Cardiac muscle cell (in vitro differentiated cells and primary cell): ENCODE results near the gene KIRREL3. TPM values are rescaled to one million over a fixed set of nuclear protein-coding genes. Genes with fewer than 3 reads are reported as not detected.

Source experiments
- DNase-seq, 2 donors: peaks; one replicate each; pipeline versions ENCODE4 v3.0.0 to v3.0.0-alpha.2; 2010 to 2017; ENCODE audit warnings: low read depth in 1 of 2, low spot score in 1 of 2
- H3K27ac ChIP-seq: fragments of 200-600 bp; sonication (generic); 2 replicates; pipeline ENCODE4 v1.5.1; 2016
- H3K27me3 ChIP-seq: fragments of 200-600 bp; sonication (generic); 2 replicates; pipeline ENCODE4 v1.6.0; 2016; ENCODE audit warnings: control low read depth
- H3K36me3 ChIP-seq: fragments of 200-600 bp; sonication (generic); 2 replicates; pipeline ENCODE4 v1.5.1; 2016; ENCODE audit warnings: control low read depth
- H3K4me1 ChIP-seq: fragments of 200-600 bp; sonication (generic); 2 replicates; pipeline ENCODE4 v1.8.1; 2017; ENCODE audit warnings: low read depth, mild to moderate bottlenecking, mixed run types
- H3K4me3 ChIP-seq: fragments of 200-600 bp; sonication (generic); 2 replicates; pipeline ENCODE4 v1.5.1; 2016; ENCODE audit warnings: mild to moderate bottlenecking
- H3K9me3 ChIP-seq: fragments of 200-600 bp; sonication (generic); 2 replicates; pipeline ENCODE4 v1.5.1; 2017; ENCODE audit warnings: low read depth, mild to moderate bottlenecking, control low read depth
- CTCF ChIP-seq: IDR thresholded peaks from 2 replicates; pipeline ENCODE4 v1.5.1; 2012; ENCODE audit warnings: low read depth, mild to moderate bottlenecking, low read length
- polyA plus RNA-seq: library from polyadenylated mRNA; unstranded; fragments of >200 nt; fragmentation: Nextera tagmentation; extraction: Ambion mirVana; gene quantifications from 2 replicates; pipeline ENCODE4 v1.2.1, GENCODE V29; 2016
- total RNA-seq: library from RNA; depleted of rRNA; stranded (reverse); fragments of >200 nt; gene quantifications from 2 replicates; pipeline ENCODE4 v1.2.3, GENCODE V29; 2016

The KIRREL3 gene
- total and polyA plus RNA-seq, 2 experiments from 2014 or later: 0.12 to 0.89 TPM

GRCh38 chr11:126482586-126483108 lies 517.9 kb downstream of the KIRREL3 start:
- Histone ChIP-seq H3K36me3 (no peaks in the 10 kb centered on the region), H3K4me1 (no peaks in the 10 kb centered on the region), H3K27me3 (peaks cover 4% of the 10 kb centered on the region), H3K9me3 (no peaks in the 10 kb centered on the region), H3K4me3 (no peak overlapping the region), H3K27ac (no peak overlapping the region)
- no peak for DNase-seq
- TF ChIP-seq CTCF: no peak

- DNase-seq: no peak
- no peak for TF ChIP-seq CTCF
- H3K9me3 ChIP-seq: no peaks in the 10 kb centered on the region
- H3K36me3 ChIP-seq: no peaks in the 10 kb centered on the region
- no peak overlapping the region for H3K27ac ChIP-seq
- peaks cover 4% of the 10 kb centered on the region for H3K27me3 ChIP-seq
- no peak overlapping the region for H3K4me3 ChIP-seq
- H3K4me1 ChIP-seq: no peaks in the 10 kb centered on the region
Observed at GRCh38 chr11:126481303-126481680, 519.3 kb downstream of the KIRREL3 start.

GRCh38 chr11:126480410-126481302 lies 519.9 kb downstream of the KIRREL3 start:
- H3K4me3 ChIP-seq: no peak overlapping the region
- DNase-seq: peak; percentile 84 to 93
- peak; percentile 96 for TF ChIP-seq CTCF

GRCh38 chr11:126480015-126480409 lies 520.6 kb downstream of the KIRREL3 start:
- no peaks in the 10 kb centered on the region for H3K36me3 ChIP-seq
- no peak for TF ChIP-seq CTCF
- H3K27me3 ChIP-seq: no peaks in the 10 kb centered on the region
- H3K27ac ChIP-seq: no peak overlapping the region
- H3K9me3 ChIP-seq: no peaks in the 10 kb centered on the region
- no peak overlapping the region for H3K4me3 ChIP-seq
- DNase-seq: no peak
- no peaks in the 10 kb centered on the region for H3K4me1 ChIP-seq

More at GRCh38 chr11:126480410-126481302, 519.9 kb downstream of the KIRREL3 start:
- H3K4me1 ChIP-seq: no peaks in the 10 kb centered on the region
- no peaks in the 10 kb centered on the region for H3K9me3 ChIP-seq
- no peak overlapping the region for H3K27ac ChIP-seq
- no peaks in the 10 kb centered on the region for H3K27me3 ChIP-seq
- H3K36me3 ChIP-seq: no peaks in the 10 kb centered on the region

- TF ChIP-seq CTCF: no peak
- Histone ChIP-seq H3K4me1 (no peaks in the 10 kb centered on the region), H3K9me3 (no peaks in the 10 kb centered on the region), H3K27me3 (no peaks in the 10 kb centered on the region), H3K27ac (no peak overlapping the region), H3K36me3 (no peaks in the 10 kb centered on the region), H3K4me3 (no peak overlapping the region)
- DNase-seq: no peak
Observed at GRCh38 chr11:126479178-126479930, 521.2 kb downstream of the KIRREL3 start.
